Mucosa of stomach (tissue), 1 donor: ENCODE data around the gene SV2B.

Experiments used
- H3K27me3 ChIP-seq: one replicate; pipeline ENCODE4 v1.7.0; 2013; ENCODE audit warnings: mild to moderate bottlenecking, low read length; ENCODE audit not compliant: control insufficient read depth, insufficient read depth
- H3K36me3 ChIP-seq: one replicate; pipeline ENCODE4 v1.7.0; 2013; ENCODE audit warnings: low read length; ENCODE audit not compliant: control insufficient read depth, insufficient read depth
- H3K4me1 ChIP-seq: one replicate; pipeline ENCODE4 v1.7.0; 2013; ENCODE audit warnings: mild to moderate bottlenecking, low read length; ENCODE audit not compliant: control insufficient read depth, insufficient read depth
- H3K4me3 ChIP-seq: one replicate; pipeline ENCODE4 v1.7.0; 2013; ENCODE audit warnings: low read length
- H3K9ac ChIP-seq: one replicate; pipeline ENCODE4 v1.7.0; 2013; ENCODE audit warnings: mild to moderate bottlenecking, low read length, moderate library complexity
- H3K9me3 ChIP-seq: one replicate; pipeline ENCODE4 v1.7.0; 2013; ENCODE audit warnings: mild to moderate bottlenecking, low read length, moderate library complexity; ENCODE audit not compliant: control insufficient read depth
- donor health status: Pancreatic carcinoma.

The SV2B gene

GRCh38 chr15:91208371-91208770, 108.3 kb downstream of the SV2B start:
- Histone ChIP-seq H3K9ac (no peak overlapping the region), H3K4me1 (no peaks in the 10 kb centered on the region), H3K4me3 (no peak overlapping the region), H3K9me3 (no peaks in the 10 kb centered on the region), H3K27me3 (no peaks in the 10 kb centered on the region), H3K36me3 (no peaks in the 10 kb centered on the region)

GRCh38 chr15:91209318-91209717, 109.3 kb downstream of the SV2B start:
- H3K9ac ChIP-seq: no peak overlapping the region
- no peaks in the 10 kb centered on the region for H3K4me1 ChIP-seq
- no peaks in the 10 kb centered on the region for H3K36me3 ChIP-seq
- no peaks in the 10 kb centered on the region for H3K27me3 ChIP-seq
- no peaks in the 10 kb centered on the region for H3K9me3 ChIP-seq
- H3K4me3 ChIP-seq: no peak overlapping the region

GRCh38 chr15:91209726-91210125, 109.7 kb downstream of the SV2B start:
- Histone ChIP-seq H3K4me1 (no peaks in the 10 kb centered on the region), H3K9ac (no peak overlapping the region), H3K9me3 (no peaks in the 10 kb centered on the region), H3K4me3 (no peak overlapping the region), H3K27me3 (no peaks in the 10 kb centered on the region), H3K36me3 (no peaks in the 10 kb centered on the region)

GRCh38 chr15:91214675-91215590, 114.9 kb downstream of the SV2B start:
- Histone ChIP-seq H3K36me3 (no peaks in the 10 kb centered on the region), H3K9me3 (no peaks in the 10 kb centered on the region), H3K4me3 (no peak overlapping the region), H3K9ac (no peak overlapping the region), H3K4me1 (no peaks in the 10 kb centered on the region), H3K27me3 (no peaks in the 10 kb centered on the region)

- Histone ChIP-seq H3K36me3 (no peaks in the 10 kb centered on the region), H3K27me3 (no peaks in the 10 kb centered on the region), H3K9me3 (no peaks in the 10 kb centered on the region), H3K9ac (no peak overlapping the region), H3K4me1 (no peaks in the 10 kb centered on the region), H3K4me3 (no peak overlapping the region)
Observed at GRCh38 chr15:91216000-91216399, 115.9 kb downstream of the SV2B start.

- H3K36me3 ChIP-seq: no peaks in the 10 kb centered on the region
Observed at GRCh38 chr15:91219206-91219605, 119.1 kb downstream of the SV2B start.

GRCh38 chr15:91222052-91222451, 122.0 kb downstream of the SV2B start:
- no peaks in the 10 kb centered on the region for H3K27me3 ChIP-seq
- H3K4me1 ChIP-seq: no peaks in the 10 kb centered on the region
- no peaks in the 10 kb centered on the region for H3K9me3 ChIP-seq
- no peak overlapping the region for H3K4me3 ChIP-seq
- no peaks in the 10 kb centered on the region for H3K36me3 ChIP-seq
- no peak overlapping the region for H3K9ac ChIP-seq

More at GRCh38 chr15:91219206-91219605, 119.1 kb downstream of the SV2B start:
- Histone ChIP-seq H3K27me3 (no peaks in the 10 kb centered on the region), H3K9me3 (no peaks in the 10 kb centered on the region), H3K4me3 (no peak overlapping the region), H3K4me1 (no peaks in the 10 kb centered on the region), H3K9ac (no peak overlapping the region)

GRCh38 chr15:91223863-91224262, 123.8 kb downstream of the SV2B start:
- H3K36me3 ChIP-seq: no peaks in the 10 kb centered on the region
- no peaks in the 10 kb centered on the region for H3K4me1 ChIP-seq
- no peaks in the 10 kb centered on the region for H3K27me3 ChIP-seq
- H3K9ac ChIP-seq: no peak overlapping the region
- H3K9me3 ChIP-seq: no peaks in the 10 kb centered on the region
- no peak overlapping the region for H3K4me3 ChIP-seq

GRCh38 chr15:91224755-91225380, 124.8 kb downstream of the SV2B start:
- H3K9ac ChIP-seq: no peak overlapping the region
- no peaks in the 10 kb centered on the region for H3K27me3 ChIP-seq
- H3K36me3 ChIP-seq: no peaks in the 10 kb centered on the region

GRCh38 chr15:91225741-91226140, 125.7 kb downstream of the SV2B start:
- Histone ChIP-seq H3K9ac (no peak overlapping the region), H3K4me3 (no peak overlapping the region), H3K4me1 (no peaks in the 10 kb centered on the region), H3K27me3 (no peaks in the 10 kb centered on the region), H3K9me3 (no peaks in the 10 kb centered on the region), H3K36me3 (no peaks in the 10 kb centered on the region)

More at GRCh38 chr15:91224755-91225380, 124.8 kb downstream of the SV2B start:
- no peaks in the 10 kb centered on the region for H3K4me1 ChIP-seq
- no peaks in the 10 kb centered on the region for H3K9me3 ChIP-seq
- no peak overlapping the region for H3K4me3 ChIP-seq

- H3K4me3 ChIP-seq: no peak overlapping the region
- no peaks in the 10 kb centered on the region for H3K4me1 ChIP-seq
- no peaks in the 10 kb centered on the region for H3K27me3 ChIP-seq
- H3K9ac ChIP-seq: no peak overlapping the region
- no peaks in the 10 kb centered on the region for H3K36me3 ChIP-seq
- no peaks in the 10 kb centered on the region for H3K9me3 ChIP-seq
Observed at GRCh38 chr15:91227117-91227516, 127.1 kb downstream of the SV2B start.

- Histone ChIP-seq H3K9ac (no peak overlapping the region), H3K36me3 (no peaks in the 10 kb centered on the region), H3K9me3 (no peaks in the 10 kb centered on the region), H3K4me1 (no peaks in the 10 kb centered on the region), H3K27me3 (no peaks in the 10 kb centered on the region), H3K4me3 (no peak overlapping the region)
Observed at GRCh38 chr15:91227766-91228165, 127.7 kb downstream of the SV2B start.
